Measurements from ENCODE around the gene DHH. TPM values are rescaled to one million over a fixed set of nuclear protein-coding genes. Genes with fewer than 3 reads are reported as not detected.

The DHH gene
- total and polyA plus RNA-seq, 9 of the 15 experiments (the other 6 are each of a cell fraction or from before 2014, with no cell fraction given) = 0.07 to 2.6 (median 0.54) TPM

DNA sequence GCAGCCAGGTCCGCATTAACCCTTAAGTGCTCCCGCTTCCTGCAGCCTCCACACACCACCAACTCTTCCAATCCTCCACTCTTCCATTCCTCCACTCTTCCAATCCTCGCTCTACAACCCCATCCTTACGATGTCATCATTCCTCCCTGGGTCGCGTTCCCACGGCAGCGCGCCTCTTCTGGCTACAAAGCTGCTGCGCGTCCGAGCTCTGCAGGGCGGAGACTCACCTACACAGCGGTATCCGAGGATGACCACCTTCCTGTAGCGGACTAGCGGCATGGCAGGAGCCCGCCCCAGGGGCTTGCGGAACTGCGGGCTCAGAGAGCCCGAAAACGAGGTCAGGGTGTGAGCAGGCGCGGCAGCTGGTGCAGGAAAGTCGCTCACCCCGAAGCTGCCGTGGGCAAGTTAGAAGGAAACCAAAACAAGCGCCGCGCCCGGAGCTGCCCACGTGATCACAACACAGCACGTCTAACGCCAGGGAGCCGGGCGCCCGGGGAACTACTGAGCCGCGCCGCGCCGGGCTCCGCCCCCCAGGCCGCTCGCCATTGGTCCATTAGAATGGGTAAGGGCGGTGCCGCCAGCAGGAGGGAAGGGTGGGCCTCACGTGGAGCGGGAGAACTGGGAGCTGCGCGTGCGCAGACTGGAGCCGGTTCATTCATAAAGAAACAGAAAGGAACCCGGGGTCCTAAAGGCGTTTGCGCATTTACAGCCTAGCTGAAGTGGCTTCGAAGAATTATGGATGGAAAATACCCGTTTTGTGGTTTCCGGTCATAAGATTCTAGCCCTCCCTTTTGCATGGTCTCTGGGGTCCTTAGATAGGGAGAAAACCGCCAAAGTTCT, 24.9 kb downstream of the DHH start, which contains the start of gene RHEBL1:
TSS of gene RHEBL1 (minus strand) at position 473 of the 840 bp plus-strand sequence. CDS start at position 279, 194 bp downstream.
- Histone ChIP-seq H4K20me1 (replicated peaks; ENCODE audit: control insufficient read depth, insufficient read depth, low read length) (no peaks in the 10 kb centered on the region), H3K36me3 (ENCODE audit: control insufficient read depth, insufficient read depth, low read length) (peaks cover 12% of the 10 kb centered on the region), H3K27me3 (ENCODE audit: control insufficient read depth in 2 of 2, insufficient read depth in 2 of 2, low read length in 2 of 2) (no peaks in the 10 kb centered on the region), H3K27ac (ENCODE audit: extremely low read depth, low read depth, low read length) (peak within 1 kb of the TSS; percentile 79), H2AFZ (ENCODE audit: low read depth, low read length) (peak within 1 kb of the TSS; percentile 98), H3K4me2 (ENCODE audit: insufficient read depth, low read length) (peak within 1 kb of the TSS; percentile 95), H3K9me1 (ENCODE audit: control insufficient read depth, insufficient read depth, low read length) (no peaks in the 10 kb centered on the region), H3K4me1 (replicated peaks in 1 of 2; ENCODE audit: control insufficient read depth in 2 of 2, insufficient read depth in 2 of 2, low read length in 2 of 2) (peaks cover 10 to 18% of the 10 kb centered on the region in 2 experiments; a peak in 4 of 5 replicates), H3K9ac (ENCODE audit: insufficient read depth in 1 of 2, low read depth in 2 of 2, low read length in 2 of 2) (peak within 1 kb of the TSS; percentile 71 to 92), H3K9me3 (replicated peaks; ENCODE audit: control insufficient read depth, insufficient read depth, low read depth, low read length) (no peaks in the 10 kb centered on the region), H3K79me2 (ENCODE audit: control insufficient read depth, insufficient read depth, low read length) (peaks cover 5% of the 10 kb centered on the region; the same call in 2 of the 3 replicates), H3K4me3 (peak within 1 kb of the TSS; percentile 96)
- ChIA-PET CTCF (ENCODE audit: low intra/inter-chr PET ratio) (no interaction called here), POLR2A (interaction anchor here (0.6 to 2.8 kb wide), 26 partner anchors 9 to 204 kb away, joined by 3 to 23 read pairs (median 4); partner anchors contain the start of genes LMBR1L, TUBA1B and TUBA1C)
- under 1% methylated on average over 59 of the region's 60 CpGs for WGBS (ENCODE audit: insufficient coverage, low coverage, missing lambda C conversion rate)
- FAIRE-seq (peak; percentile 88), ATAC-seq (peak; percentile 100), DNase-seq (ENCODE audit: extremely low read depth in 1 of 4, low spot score in 3 of 4) (peak; percentile 99)
- BruUV-seq (replicated peaks) = TSS peak; percentile 91
- in situ Hi-C loops (cut with MboI) (no loop called here), intact Hi-C loops (cut with micrococcal nuclease) (loop anchor here (10.0 kb wide), 1 partner anchor 275 kb away; the partner anchor contains the start of gene DNAJC22)
- TF ChIP-seq NR2F6 (CRISPR knock-in tag; IDR thresholded peaks at IDR 0.05) = no peak
- TF ChIP-seq, protein P1, sequence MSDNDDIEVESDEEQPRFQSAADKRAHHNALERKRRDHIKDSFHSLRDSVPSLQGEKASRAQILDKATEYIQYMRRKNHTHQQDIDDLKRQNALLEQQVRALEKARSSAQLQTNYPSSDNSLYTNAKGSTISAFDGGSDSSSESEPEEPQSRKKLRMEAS (CRISPR knock-in tag; IDR thresholded peaks at IDR 0.05) = peak; percentile 90
- peak; percentile 86 for TF ChIP-seq MYC (IDR thresholded peaks at IDR 0.05; ENCODE audit: low read depth, low read length)
- peak; percentile 28; the same call in 1 of the 2 replicates for TF ChIP-seq MYC (CRISPR knock-in tag; IDR thresholded peaks at IDR 0.05; ENCODE audit: borderline replicate concordance, low read depth)
- TF ChIP-seq, protein P2, sequence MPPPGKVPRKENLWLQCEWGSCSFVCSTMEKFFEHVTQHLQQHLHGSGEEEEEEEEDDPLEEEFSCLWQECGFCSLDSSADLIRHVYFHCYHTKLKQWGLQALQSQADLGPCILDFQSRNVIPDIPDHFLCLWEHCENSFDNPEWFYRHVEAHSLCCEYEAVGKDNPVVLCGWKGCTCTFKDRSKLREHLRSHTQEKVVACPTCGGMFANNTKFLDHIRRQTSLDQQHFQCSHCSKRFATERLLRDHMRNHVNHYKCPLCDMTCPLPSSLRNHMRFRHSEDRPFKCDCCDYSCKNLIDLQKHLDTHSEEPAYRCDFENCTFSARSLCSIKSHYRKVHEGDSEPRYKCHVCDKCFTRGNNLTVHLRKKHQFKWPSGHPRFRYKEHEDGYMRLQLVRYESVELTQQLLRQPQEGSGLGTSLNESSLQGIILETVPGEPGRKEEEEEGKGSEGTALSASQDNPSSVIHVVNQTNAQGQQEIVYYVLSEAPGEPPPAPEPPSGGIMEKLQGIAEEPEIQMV (tag; conservative IDR thresholded peaks at IDR 0.05; ENCODE audit: low read depth) = no peak
- no peak for TF ChIP-seq TCF3 (CRISPR knock-in tag; IDR thresholded peaks at IDR 0.05)
- no peak for TF ChIP-seq CHD7 (IDR thresholded peaks at IDR 0.05; ENCODE audit: low read depth, low read length)
